Panc1 (cell line): ENCODE measurements around the gene FHOD1. TPM values are rescaled to one million over a fixed set of nuclear protein-coding genes. Genes with fewer than 3 reads are reported as not detected.

Experiments
- ATAC-seq: fragments of 200-7000 bp; cut with Tn5 transposase; 2 replicates; pipeline ENCODE4 v1.9.1; 2020; ENCODE audit warnings: mild to moderate bottlenecking, moderate library complexity
- BruUV-seq: library from RNA; stranded (reverse); fragments of 400-500 nt; replicated peaks from 2 replicates; lab custom pipeline; 2021; lab: Mats Ljungman, UMichigan
- CTCF ChIA-PET: fragments of 300-600 bp; sonication (Branson Sonifier 250); formaldehyde crosslinking; loops from one replicate; lab custom pipeline; 2022; ENCODE audit warnings: antibody characterized with exemption; lab: Charles Lee
- POLR2A ChIA-PET: fragments of 300-600 bp; sonication (Branson Sonifier 250); formaldehyde crosslinking; loops from one replicate; lab custom pipeline; 2022; ENCODE audit warnings: antibody characterized with exemption; lab: Charles Lee
- DNase-seq: peaks from one replicate; pipeline ENCODE4 v3.0.0-alpha.2; 2010; ENCODE audit warnings: low read depth, low spot score
- H3K27ac ChIP-seq: 2 replicates; pipeline ENCODE4 v1.5.1; 2011; ENCODE audit warnings: mild to moderate bottlenecking, low read length, inconsistent platforms
- H3K27me3 ChIP-seq: fragments of 200-500 bp; sonication (Bioruptor generic); 2 replicates; pipeline ENCODE4 v1.6.0; 2014; ENCODE audit warnings: low read length, inconsistent platforms; ENCODE audit not compliant: control insufficient read depth, insufficient read depth
- H3K36me3 ChIP-seq: fragments of 200-500 bp; sonication (Bioruptor generic); 2 replicates; pipeline ENCODE4 v1.5.1; 2014; ENCODE audit warnings: inconsistent platforms, mild to moderate bottlenecking, low read length, moderate library complexity; ENCODE audit not compliant: control insufficient read depth, insufficient read depth
- H3K4me1 ChIP-seq: 2 replicates; pipeline ENCODE4 v1.5.1; 2011; ENCODE audit warnings: inconsistent platforms, mild to moderate bottlenecking, low read length, moderate library complexity; ENCODE audit not compliant: control insufficient read depth, insufficient read depth
- H3K4me3 ChIP-seq, 2 experiments: 2 replicates each; pipeline ENCODE4 v1.5.1; 2011 to 2012; ENCODE audit warnings: low read depth in 2 of 2, low read length in 2 of 2, mild to moderate bottlenecking in 2 of 2, inconsistent platforms in 1 of 2, moderate library complexity in 1 of 2
- H3K9me3 ChIP-seq: fragments of 200-500 bp; sonication (Bioruptor generic); 2 replicates; pipeline ENCODE4 v1.5.1; 2014; ENCODE audit warnings: low read depth, mild to moderate bottlenecking, inconsistent platforms, low read length, moderate library complexity; ENCODE audit not compliant: control insufficient read depth, insufficient read depth
- POLR2AphosphoS5 ChIP-seq: IDR thresholded peaks from 2 replicates; pipeline ENCODE4 v1.6.1; 2012; ENCODE audit warnings: mild to moderate bottlenecking, low read depth, low read length, moderate library complexity
- SIN3A ChIP-seq: IDR thresholded peaks from 2 replicates; pipeline ENCODE4 v1.6.1; 2012; ENCODE audit warnings: low read depth, mild to moderate bottlenecking, low read length, moderate library complexity, borderline replicate concordance; ENCODE audit not compliant: insufficient read depth
- TCF7L2 ChIP-seq: IDR thresholded peaks from 2 replicates; pipeline ENCODE4 v1.6.1; 2011; ENCODE audit warnings: mild to moderate bottlenecking, low read depth, low read length, inconsistent platforms
- in situ Hi-C: cut with HindIII; loops from 2 replicates; pipeline ENCODE4 v1.10.0; 2016; ENCODE audit warnings: low sequenced_read_pairs, low pct_unique_long_range_greater_than_20kb
- intact Hi-C: fragments of 100-400 bp; cut with micrococcal nuclease; formaldehyde crosslinking; loops from one replicate; pipeline ENCODE4 v1.10.0; 2022; ENCODE audit not compliant: unreplicated experiment
- total RNA-seq: library from RNA; stranded (reverse); gene quantifications from one replicate; pipeline ENCODE4 v1.2.1, GENCODE V29; 2021; ENCODE audit not compliant: unreplicated experiment
- TF ChIP-seq, protein P1 (sequence below): fragments of 450-650 bp; IDR thresholded peaks from 2 replicates; pipeline ENCODE4 v1.5.1; 2017; ENCODE audit warnings: mild to moderate bottlenecking
- TF ChIP-seq, protein P2 (sequence below), 2 experiments: IDR thresholded peaks; 2 replicates each; pipeline ENCODE4 v1.6.1; 2011 to 2012; ENCODE audit warnings: low read depth in 2 of 2, control low read depth in 1 of 2, low read length in 1 of 2, mild to moderate bottlenecking in 1 of 2, moderate library complexity in 1 of 2; ENCODE audit not compliant: insufficient read depth in 1 of 2

The FHOD1 gene
- total RNA-seq, 1 experiment from 2014 or later: 9.3 TPM

GRCh38 chr16:67238278-67238575 lies 9.1 kb downstream of the FHOD1 start:
- Histone ChIP-seq H3K4me1 (peaks cover 5% of the 10 kb centered on the region; the same call in 1 of the 2 replicates), H3K27ac (no peak overlapping the region), H3K4me3 (no peak overlapping the region), H3K27me3 (no peaks in the 10 kb centered on the region), H3K36me3 (no peaks in the 10 kb centered on the region), H3K9me3 (no peaks in the 10 kb centered on the region)
- TF ChIP-seq, protein P1, sequence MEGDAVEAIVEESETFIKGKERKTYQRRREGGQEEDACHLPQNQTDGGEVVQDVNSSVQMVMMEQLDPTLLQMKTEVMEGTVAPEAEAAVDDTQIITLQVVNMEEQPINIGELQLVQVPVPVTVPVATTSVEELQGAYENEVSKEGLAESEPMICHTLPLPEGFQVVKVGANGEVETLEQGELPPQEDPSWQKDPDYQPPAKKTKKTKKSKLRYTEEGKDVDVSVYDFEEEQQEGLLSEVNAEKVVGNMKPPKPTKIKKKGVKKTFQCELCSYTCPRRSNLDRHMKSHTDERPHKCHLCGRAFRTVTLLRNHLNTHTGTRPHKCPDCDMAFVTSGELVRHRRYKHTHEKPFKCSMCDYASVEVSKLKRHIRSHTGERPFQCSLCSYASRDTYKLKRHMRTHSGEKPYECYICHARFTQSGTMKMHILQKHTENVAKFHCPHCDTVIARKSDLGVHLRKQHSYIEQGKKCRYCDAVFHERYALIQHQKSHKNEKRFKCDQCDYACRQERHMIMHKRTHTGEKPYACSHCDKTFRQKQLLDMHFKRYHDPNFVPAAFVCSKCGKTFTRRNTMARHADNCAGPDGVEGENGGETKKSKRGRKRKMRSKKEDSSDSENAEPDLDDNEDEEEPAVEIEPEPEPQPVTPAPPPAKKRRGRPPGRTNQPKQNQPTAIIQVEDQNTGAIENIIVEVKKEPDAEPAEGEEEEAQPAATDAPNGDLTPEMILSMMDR: no peak
- TF ChIP-seq, protein P2, sequence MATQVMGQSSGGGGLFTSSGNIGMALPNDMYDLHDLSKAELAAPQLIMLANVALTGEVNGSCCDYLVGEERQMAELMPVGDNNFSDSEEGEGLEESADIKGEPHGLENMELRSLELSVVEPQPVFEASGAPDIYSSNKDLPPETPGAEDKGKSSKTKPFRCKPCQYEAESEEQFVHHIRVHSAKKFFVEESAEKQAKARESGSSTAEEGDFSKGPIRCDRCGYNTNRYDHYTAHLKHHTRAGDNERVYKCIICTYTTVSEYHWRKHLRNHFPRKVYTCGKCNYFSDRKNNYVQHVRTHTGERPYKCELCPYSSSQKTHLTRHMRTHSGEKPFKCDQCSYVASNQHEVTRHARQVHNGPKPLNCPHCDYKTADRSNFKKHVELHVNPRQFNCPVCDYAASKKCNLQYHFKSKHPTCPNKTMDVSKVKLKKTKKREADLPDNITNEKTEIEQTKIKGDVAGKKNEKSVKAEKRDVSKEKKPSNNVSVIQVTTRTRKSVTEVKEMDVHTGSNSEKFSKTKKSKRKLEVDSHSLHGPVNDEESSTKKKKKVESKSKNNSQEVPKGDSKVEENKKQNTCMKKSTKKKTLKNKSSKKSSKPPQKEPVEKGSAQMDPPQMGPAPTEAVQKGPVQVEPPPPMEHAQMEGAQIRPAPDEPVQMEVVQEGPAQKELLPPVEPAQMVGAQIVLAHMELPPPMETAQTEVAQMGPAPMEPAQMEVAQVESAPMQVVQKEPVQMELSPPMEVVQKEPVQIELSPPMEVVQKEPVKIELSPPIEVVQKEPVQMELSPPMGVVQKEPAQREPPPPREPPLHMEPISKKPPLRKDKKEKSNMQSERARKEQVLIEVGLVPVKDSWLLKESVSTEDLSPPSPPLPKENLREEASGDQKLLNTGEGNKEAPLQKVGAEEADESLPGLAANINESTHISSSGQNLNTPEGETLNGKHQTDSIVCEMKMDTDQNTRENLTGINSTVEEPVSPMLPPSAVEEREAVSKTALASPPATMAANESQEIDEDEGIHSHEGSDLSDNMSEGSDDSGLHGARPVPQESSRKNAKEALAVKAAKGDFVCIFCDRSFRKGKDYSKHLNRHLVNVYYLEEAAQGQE (IDR thresholded peaks at IDR 0.05; ENCODE audit: insufficient read depth in 1 of 2, low read depth in 2 of 2, low read length in 1 of 2): no peak
- TF ChIP-seq TCF7L2: no peak
- TF ChIP-seq SIN3A: no peak
- TF ChIP-seq POLR2AphosphoS5: no peak
- ATAC-seq (no peak), DNase-seq (no peak)
- POLR2A ChIA-PET: no interaction called here
- intact Hi-C loops: no loop called here
- CTCF ChIA-PET: no interaction called here
- no TSS peak for BruUV-seq
- in situ Hi-C loops: no loop called here

GRCh38 chr16:67237396-67238277 lies 9.6 kb downstream of the FHOD1 start:
- intact Hi-C loops (no loop called here), in situ Hi-C loops (no loop called here)
- no TSS peak for BruUV-seq
- Histone ChIP-seq H3K4me3 (no peak overlapping the region), H3K4me1 (peaks cover 5% of the 10 kb centered on the region; the same call in 1 of the 2 replicates), H3K36me3 (no peaks in the 10 kb centered on the region), H3K27me3 (no peaks in the 10 kb centered on the region), H3K9me3 (no peaks in the 10 kb centered on the region), H3K27ac (no peak overlapping the region)
- ChIA-PET POLR2A (no interaction called here), CTCF (no interaction called here)
- no peak for DNase-seq
- no peak for TF ChIP-seq SIN3A
- TF ChIP-seq, protein P2 (IDR thresholded peaks at IDR 0.05; ENCODE audit: insufficient read depth in 1 of 2, low read depth in 2 of 2, low read length in 1 of 2): no peak
- TF ChIP-seq TCF7L2: no peak
- TF ChIP-seq POLR2AphosphoS5: no peak
- TF ChIP-seq, protein P1: no peak
- no peak for ATAC-seq
